Stimulated activated CD8-positive, alpha-beta memory T cell treated with anti-CD3 and anti-CD28 coated beads, Interleukin-4, amount 100 ng/mL, for 48 hours (primary cell): Measurements from ENCODE around the gene FAM193B.
"Not testable (repeated sequence)": the region's sequence is repeated elsewhere in the genome, so short reads cannot be mapped to it uniquely, and the experiment has no call there.

Experiments used
- DNase-seq: peaks from one replicate; pipeline ENCODE4 v3.0.0-alpha.2; 2020

Gene FAM193B

DNA sequence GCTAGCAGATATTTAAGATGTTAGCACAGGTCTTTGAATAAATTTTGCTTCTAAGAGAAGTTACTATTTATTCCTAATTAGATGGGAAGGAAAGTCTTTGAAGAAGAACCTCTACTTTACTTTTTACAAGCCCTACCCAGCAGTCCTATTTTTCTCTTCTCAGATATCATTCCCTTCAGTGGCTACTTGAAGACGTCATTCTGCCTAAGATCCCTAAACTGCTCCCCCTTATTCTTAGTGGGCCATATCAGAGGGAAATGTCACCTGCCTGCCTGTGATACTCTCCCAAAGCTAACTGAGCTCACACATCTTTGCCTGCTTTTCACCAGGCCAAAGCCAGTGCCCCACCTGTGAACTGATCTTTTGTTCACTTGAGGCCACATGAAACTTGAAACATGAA, 21.1 kb upstream of the FAM193B start:
- no peak for DNase-seq

DNA sequence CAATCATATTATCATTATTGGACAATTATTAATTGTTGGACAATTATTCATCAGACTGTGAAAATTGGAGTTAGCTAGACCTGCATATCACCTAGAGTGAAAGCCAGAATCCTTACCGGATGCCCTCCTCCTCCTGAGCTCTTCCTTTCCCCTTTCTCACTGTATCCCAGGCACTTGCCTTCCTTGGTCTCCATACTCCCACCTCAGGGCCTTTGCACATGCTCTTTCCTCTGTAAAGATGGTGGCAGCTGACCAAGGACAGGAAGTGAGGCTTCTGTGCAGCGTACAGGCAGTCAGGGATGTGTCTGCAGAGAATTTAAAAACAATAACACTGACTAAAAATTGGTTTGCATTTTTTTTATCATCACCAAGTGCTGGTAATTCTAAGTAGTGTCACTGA, 15.5 kb upstream of the FAM193B start:
- DNase-seq = no peak

- DNase-seq = no peak
Observed at GRCh38 chr5:177568326-177568725, 14.0 kb upstream of the FAM193B start.

DNA sequence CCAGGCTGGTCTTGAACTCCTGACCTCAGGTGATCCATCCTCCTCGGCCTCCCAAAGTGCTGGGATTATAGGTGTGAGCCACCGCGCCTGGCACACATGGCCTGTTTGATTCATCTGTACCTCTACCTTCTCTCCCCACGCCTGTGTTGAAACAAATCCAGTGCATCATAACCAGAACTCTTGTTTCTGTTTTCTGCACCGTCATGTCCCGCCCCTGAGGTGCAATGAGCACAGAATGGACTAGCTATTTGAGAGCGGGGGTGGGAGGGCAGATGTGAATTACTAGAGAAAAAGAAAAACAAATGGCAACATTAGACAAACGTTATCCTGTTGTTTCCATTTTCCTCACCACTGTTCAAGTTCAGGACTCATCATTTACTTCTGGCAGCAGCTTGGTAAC, 10.7 kb upstream of the FAM193B start:
- DNase-seq = no peak

DNA sequence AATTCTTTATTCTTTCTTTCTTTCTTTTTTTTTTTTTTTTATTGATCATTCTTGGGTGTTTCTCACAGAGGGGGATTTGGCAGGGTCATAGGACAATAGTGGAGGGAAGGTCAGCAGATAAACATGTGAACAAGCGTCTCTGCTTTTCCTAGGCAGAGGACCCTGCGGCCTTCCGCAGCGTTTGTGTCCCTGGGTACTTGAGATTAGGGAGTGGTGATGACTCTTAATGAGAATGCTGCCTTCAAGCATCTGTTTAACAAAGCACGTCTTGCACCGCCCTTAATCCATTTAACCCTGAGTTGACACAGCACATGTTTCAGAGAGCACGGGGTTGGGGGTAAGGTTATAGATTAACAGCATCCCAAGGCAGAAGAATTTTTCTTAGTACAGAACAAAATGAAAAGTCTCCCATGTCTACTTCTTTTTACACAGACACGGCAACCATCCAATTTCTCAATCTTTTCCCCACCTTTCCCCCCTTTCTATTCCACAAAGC, 5.1 kb upstream of the FAM193B start:
- DNase-seq = not testable (repeated sequence)

GRCh38 chr5:177557796-177558195, 3.4 kb upstream of the FAM193B start:
- no peak for DNase-seq

DNA sequence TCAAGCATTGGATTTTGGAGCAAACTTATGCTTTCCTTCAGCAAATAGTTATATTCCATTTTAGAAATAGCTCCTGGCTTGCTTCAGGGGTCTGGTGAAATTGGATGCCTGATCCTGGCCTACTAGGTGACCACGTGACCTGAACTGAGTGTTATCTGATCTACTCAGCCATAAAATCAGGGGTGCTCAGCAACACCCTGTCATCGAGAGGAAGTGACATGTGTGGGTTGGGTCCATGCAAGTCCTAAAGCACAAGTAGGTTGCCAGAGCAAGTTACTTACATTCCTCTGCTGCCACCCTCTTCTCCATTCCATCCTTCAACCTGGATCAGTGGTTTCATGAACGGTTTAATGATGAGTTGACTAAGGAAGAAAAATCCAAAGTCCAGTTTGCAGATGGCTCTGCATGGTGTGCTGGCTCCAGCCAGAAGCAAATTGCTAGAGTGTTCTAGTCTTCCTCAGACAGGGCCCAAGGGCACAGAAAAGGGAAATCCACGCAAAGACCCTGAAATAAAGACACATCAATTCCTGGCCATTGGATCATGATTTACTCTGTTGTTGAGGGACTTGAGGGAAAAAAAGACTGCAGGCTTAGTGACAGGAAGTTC, 2.8 kb upstream of the FAM193B start:
- DNase-seq = no peak

DNA sequence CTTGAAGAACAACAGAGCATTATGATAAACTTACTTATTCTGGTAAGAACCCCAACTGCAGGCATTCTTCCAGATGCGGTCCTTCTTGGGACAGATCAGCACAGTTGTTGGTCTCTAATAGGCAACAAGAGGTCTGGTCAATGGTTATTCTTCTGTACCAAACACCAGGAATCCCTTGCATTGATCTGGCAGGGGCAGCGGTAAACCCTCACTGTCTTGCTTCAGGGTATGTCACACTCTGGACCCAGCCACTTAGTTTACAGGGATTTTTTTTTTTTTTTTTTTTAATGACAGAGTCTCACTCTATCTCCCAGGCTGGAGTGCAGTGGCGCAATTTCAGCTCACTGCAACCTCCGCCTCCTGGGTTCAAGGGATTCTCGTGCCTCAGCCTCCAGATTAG, 1.3 kb upstream of the FAM193B start:
- no peak for DNase-seq

- no peak for DNase-seq
Observed at GRCh38 chr5:177555228-177555627, 865 bp upstream of the FAM193B start.

DNA sequence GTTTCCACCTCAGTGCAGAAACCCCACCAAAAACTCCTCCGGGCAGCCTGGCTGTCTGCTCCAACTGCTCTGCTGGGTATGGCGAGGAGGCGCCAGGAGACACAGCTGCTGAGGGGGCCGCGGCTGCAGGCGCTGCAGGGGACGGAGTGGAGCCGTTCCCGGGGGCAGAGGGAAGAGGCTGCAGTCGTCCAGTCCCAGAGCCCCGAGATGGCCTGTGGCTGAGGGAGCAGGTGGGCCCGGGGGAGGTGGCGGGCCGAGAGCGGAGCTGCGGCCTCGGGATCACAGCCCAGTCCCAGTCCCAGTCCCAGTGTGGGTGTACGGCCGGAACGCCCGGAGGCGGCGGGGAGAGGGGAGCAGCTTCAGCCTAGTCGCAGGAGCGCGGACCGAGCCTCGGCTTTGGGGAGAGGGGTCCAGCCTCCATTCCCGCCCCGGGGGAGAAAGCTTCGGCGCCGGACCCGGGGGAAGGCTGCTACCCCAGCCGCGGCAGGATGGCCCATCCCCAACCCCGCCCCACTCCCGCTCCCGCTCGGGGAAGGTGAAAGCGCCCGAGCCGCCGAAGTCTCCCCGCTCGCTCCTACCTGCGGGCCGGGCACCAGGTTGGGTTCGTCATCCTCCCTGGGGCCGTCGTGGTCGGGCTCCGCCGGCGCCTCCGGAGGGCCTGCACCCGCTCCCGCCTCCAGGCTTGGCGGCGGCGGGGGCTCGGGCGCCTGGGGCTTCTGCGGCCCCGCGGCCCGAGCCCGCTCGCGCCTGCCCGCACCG, 513 bp downstream of the FAM193B start:
- peak; percentile 61 for DNase-seq

GRCh38 chr5:177552839-177553455, 1.4 kb downstream of the FAM193B start:
- no peak for DNase-seq

DNA sequence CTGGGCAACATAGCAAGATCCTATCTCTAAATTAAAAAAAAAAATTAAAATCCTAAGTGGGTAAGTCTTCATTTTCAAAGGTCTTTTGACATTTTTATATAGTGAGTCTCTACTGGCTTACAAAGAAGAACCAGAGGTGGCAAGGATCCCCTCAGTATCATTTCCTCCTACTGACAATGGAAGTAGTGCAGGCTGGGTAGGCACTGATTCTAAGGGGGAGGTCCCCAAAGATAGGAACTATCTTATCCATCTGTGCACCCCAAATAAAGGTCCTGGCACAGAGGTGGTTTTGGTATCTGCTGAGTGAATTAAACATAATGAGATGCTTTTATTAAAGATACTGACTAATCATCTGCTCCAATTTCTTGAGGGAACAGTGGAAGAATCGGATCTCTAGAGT, 4.2 kb downstream of the FAM193B start:
- no peak for DNase-seq

DNA sequence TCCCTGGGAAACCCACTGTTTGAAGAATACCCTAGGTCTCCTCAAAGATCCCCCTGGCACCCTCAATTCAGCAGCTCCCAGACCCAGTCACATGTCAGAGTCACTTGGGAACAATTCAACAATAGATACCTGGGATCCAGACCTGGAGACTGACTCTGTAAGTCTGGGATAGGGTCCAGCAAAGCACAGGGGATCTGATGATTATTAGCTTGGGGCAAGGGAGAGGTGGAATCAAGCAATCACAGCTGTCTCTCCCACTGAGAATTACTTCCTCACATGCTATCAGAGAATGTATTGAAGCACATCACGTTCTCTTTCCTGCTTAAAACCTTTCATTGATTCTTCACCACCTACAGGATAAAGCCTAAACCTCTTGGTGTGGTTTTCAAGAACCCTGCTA, 5.9 kb downstream of the FAM193B start:
- DNase-seq = no peak

GRCh38 chr5:177547736-177548135, 6.6 kb downstream of the FAM193B start:
- DNase-seq = no peak

- no peak for DNase-seq
Observed at GRCh38 chr5:177546258-177546741, 8.1 kb downstream of the FAM193B start.

DNA sequence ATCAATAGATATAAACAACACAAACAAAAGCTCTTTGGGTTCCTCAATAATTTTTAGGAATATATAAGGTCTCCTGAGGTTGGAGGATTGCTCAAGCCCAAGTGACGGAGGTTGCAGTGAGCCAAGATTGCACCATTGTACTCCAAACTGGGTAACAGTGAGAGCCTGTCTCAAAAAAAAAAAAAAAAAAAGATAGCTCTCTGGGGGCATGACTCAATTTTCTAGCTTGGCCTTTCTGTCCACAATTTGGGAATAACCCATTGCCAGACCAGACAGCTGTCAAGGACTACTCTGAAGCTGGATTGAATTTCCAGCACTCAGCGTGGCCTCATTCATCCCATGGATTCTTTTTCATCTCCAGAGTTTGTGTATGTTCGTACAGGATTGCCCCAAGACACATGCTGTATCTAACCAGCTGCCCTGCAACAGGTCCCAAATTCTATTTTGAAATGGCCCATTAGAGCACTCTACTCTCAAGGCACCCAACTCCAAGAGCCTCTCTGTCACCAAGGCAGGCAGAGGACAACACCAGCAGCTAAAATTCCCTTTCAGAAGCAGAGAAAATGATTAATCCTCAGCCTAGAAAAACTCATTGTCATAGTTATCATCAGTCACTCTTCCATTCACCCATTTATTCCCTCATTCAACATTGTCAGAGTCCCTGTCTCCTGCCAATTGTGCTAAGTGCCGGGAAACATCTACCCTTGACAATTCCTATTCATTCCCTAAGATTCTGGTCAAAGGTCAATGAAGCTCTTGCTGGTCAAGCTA, 8.7 kb downstream of the FAM193B start:
- no peak for DNase-seq

GRCh38 chr5:177542816-177543465, 11.4 kb downstream of the FAM193B start:
- no peak for DNase-seq

GRCh38 chr5:177540438-177540837, 13.9 kb downstream of the FAM193B start:
- no peak for DNase-seq

DNA sequence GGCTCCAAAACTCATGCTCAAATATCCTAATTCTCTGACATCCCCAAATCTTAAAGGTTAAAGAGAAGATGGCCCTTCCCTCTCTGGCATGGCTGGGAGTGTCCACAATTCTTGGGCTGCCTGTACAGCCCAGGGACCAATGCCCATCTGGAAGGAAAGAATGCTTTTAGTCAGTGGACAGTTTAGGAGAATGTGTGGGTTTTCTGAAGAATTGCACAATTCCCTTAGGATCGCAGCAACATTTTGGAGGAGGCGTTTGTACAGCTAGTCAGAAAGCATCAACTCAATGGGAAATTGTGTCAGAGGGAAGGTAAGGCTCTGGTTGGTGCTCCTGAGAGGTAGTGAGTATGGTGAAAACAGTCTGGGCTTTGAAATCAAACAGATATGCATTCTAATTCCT, 15.0 kb downstream of the FAM193B start:
- DNase-seq = no peak

DNA sequence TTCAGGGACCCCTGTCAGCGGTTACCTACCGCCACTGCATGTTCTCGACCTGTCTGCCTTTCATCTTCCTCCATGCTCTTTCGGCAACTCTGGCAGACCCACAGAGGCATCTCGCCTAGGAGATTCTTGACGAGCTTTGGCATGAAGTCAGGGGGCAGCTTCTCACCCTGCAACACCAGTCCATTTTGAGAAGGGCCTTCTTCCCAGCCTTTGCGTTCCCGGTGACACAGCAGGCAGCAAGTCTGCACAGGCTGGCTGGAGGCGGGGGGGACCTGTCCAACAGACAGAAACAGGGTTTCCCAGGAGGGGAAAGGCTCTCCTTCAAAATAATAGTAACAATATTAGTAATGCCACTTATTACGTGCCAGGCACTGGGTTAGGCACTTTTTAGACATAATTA, 15.5 kb downstream of the FAM193B start:
- DNase-seq = no peak

- no peak for DNase-seq
Observed at GRCh38 chr5:177537389-177538361, 16.7 kb downstream of the FAM193B start.
